Measurements from ENCODE around the gene PTPN21. TPM values are rescaled to one million over a fixed set of nuclear protein-coding genes. Genes with fewer than 3 reads are reported as not detected.

Gene PTPN21
- total and polyA plus RNA-seq, 2 of the 13 experiments (the other 11 are each of a cell fraction or from before 2014, with no cell fraction given): 2.0 to 3.7 TPM

DNA sequence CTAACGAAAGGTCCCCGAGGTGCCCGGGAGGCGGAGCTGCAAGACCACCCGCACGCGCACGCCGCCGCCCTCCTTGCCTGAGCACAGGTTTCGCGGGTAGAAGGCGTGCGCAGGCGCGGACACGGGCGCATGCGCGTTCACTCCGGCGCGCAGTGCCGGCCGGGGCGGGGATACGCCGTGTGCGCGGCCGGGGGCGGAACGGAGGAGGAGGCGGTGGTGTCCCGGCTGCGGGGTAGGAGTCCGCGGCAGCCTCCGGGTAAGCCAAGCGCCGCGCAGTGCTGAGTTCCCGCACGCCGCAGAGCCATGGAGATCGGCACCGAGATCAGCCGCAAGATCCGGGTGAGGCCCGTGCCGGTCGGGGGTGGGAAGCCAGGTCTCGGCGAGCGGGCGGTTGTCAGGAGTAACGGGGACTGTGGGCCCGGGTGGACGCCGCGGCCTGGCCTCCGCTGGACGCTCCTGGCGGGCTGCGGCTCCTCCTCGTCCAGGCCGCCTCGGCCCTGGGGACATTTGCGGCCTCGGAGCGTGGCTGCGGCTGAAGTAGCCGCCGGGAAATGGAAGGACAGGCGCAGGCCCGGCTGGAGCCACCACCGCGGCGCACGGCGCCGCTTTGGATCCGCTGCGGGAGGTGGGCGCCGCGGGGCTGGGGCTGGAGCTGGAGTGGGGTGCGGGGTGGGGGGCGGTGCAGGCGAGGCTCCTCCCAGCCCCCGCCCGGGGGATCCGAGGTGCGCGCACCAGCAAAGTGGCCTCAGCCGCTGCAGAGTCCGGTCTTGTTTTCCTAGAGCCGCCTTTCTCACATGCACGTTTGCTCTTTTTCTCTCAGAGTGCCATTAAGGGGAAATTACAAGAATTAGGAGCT lies 8.3 kb upstream of the PTPN21 start, which contains the start of gene ZC3H14 (continued):
- TF ChIP-seq ZNF687 (CRISPR knock-in tag; IDR thresholded peaks at IDR 0.05) (peak; percentile 93), PCBP2 (optimal IDR thresholded peaks at IDR 0.05; ENCODE audit: low read depth, low read length, poor library complexity, severe bottlenecking) (no peak), ZSCAN29 (CRISPR knock-in tag; conservative IDR thresholded peaks at IDR 0.05) (0 out of 2 replicates have a peak, but pooled peaks have one; percentile 65), ZBTB46 (CRISPR knock-in tag; IDR thresholded peaks at IDR 0.05; ENCODE audit: borderline replicate concordance) (no peak; the same call in 1 of the 2 replicates), ZNF343 (CRISPR knock-in tag; IDR thresholded peaks at IDR 0.05) (peak; percentile 72; the same call in 1 of the 2 replicates), PHF20 (CRISPR knock-in tag; IDR thresholded peaks at IDR 0.05) (peak; percentile 73), ZMAT3 (CRISPR knock-in tag; conservative IDR thresholded peaks at IDR 0.05) (peak; percentile 88), ZNF263 (CRISPR knock-in tag; IDR thresholded peaks at IDR 0.05) (no peak; the same call in 1 of the 2 replicates), SMAD3 (CRISPR knock-in tag; IDR thresholded peaks at IDR 0.05) (no peak; the same call in 1 of the 2 replicates), SUZ12 (IDR thresholded peaks at IDR 0.05; ENCODE audit: low read depth, low read length) (no peak), ZNF772 (CRISPR knock-in tag; IDR thresholded peaks at IDR 0.05) (peak; percentile 86; the same call in 1 of the 2 replicates), CEBPB (IDR thresholded peaks at IDR 0.05; ENCODE audit: borderline replicate concordance, low read depth, low read length) (no peak), ZNF629 (CRISPR knock-in tag; conservative IDR thresholded peaks at IDR 0.05) (0 out of 2 replicates have a peak, but pooled peaks have one; percentile 8), ZNF546 (CRISPR knock-in tag; conservative IDR thresholded peaks at IDR 0.05) (peak; percentile 87; the same call in 1 of the 2 replicates)
- TF ChIP-seq, protein P1, sequence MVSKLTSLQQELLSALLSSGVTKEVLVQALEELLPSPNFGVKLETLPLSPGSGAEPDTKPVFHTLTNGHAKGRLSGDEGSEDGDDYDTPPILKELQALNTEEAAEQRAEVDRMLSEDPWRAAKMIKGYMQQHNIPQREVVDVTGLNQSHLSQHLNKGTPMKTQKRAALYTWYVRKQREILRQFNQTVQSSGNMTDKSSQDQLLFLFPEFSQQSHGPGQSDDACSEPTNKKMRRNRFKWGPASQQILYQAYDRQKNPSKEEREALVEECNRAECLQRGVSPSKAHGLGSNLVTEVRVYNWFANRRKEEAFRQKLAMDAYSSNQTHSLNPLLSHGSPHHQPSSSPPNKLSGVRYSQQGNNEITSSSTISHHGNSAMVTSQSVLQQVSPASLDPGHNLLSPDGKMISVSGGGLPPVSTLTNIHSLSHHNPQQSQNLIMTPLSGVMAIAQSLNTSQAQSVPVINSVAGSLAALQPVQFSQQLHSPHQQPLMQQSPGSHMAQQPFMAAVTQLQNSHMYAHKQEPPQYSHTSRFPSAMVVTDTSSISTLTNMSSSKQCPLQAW (CRISPR knock-in tag; IDR thresholded peaks at IDR 0.05): peak; percentile 39; the same call in 1 of the 2 replicates
- TF ChIP-seq, protein P2, sequence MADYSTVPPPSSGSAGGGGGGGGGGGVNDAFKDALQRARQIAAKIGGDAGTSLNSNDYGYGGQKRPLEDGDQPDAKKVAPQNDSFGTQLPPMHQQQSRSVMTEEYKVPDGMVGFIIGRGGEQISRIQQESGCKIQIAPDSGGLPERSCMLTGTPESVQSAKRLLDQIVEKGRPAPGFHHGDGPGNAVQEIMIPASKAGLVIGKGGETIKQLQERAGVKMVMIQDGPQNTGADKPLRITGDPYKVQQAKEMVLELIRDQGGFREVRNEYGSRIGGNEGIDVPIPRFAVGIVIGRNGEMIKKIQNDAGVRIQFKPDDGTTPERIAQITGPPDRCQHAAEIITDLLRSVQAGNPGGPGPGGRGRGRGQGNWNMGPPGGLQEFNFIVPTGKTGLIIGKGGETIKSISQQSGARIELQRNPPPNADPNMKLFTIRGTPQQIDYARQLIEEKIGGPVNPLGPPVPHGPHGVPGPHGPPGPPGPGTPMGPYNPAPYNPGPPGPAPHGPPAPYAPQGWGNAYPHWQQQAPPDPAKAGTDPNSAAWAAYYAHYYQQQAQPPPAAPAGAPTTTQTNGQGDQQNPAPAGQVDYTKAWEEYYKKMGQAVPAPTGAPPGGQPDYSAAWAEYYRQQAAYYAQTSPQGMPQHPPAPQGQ (CRISPR knock-in tag; IDR thresholded peaks at IDR 0.05; ENCODE audit: borderline replicate concordance): no peak
- TF ChIP-seq, protein P3, sequence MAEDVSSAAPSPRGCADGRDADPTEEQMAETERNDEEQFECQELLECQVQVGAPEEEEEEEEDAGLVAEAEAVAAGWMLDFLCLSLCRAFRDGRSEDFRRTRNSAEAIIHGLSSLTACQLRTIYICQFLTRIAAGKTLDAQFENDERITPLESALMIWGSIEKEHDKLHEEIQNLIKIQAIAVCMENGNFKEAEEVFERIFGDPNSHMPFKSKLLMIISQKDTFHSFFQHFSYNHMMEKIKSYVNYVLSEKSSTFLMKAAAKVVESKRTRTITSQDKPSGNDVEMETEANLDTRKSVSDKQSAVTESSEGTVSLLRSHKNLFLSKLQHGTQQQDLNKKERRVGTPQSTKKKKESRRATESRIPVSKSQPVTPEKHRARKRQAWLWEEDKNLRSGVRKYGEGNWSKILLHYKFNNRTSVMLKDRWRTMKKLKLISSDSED (CRISPR knock-in tag; IDR thresholded peaks at IDR 0.05): 0 out of 2 replicates have a peak, but pooled peaks have one; percentile 37
